GM21576 (cell line): ENCODE measurements around the gene KCND3.

Experiments
- ATAC-seq: cut with Tn5 transposase; IDR thresholded peaks from one replicate; pipeline ENCODE4 v1.9.1; 2021; ENCODE audit warnings: mild to moderate bottlenecking, moderate library complexity; ENCODE audit not compliant: unreplicated experiment

Gene KCND3

DNA sequence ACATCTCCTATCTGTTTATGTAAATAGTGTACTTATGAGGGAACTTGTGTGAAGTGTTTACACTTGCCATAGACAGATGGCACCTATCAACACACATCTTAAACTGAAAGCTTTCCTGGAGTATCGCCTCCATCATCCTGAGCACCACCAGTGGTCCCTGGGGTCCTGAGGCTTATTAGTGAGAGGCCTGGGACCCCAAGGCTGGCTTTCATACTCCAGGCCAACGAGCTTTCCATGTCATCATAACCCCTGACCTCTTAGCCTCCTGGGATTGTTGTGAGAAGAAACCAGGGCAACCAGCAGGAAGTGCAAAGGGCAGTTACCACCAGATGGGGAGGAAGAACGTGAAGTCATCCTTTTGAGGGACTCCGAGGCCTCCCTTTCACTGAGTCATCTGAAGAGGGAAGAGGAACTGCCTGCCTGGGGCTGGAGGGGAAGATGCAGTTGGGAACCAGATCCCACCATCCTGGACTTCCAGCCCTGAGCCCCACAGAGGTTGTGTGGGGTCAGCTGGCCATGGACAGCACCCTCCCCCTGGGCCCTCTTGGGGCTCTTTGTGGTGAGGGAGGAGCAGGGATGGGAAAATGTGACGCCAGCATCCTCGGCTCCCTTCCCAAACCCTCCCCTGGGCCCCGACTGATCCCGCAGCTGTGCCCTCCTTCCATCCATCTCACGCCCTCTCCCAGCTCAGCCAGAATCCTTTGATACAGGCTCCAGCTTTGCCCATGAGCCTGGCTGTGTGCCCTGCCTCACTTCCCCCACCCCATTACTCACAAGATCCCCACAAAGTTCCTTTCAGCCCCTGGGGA, 256.1 kb downstream of the KCND3 start:
- ATAC-seq = no peak

DNA sequence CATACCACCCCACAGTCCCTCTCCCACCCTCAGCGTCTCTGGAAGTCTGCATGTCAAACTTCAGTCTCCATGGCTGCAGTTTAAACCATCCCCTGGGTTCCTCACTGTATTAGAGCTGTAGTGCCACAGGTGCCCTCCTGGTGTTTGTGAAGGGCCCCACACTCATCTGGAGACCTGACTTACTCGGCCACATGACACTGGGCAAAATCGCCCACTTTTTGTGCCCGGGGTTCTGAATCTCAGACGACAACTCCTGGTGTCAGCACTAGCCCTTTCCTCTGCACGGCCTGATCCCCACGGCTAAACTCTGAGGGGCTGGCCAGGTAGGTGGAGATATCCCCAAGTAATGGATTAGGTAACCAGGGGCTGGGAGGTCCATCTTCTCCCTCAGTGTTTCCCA, 256.8 kb downstream of the KCND3 start:
- ATAC-seq = no peak

DNA sequence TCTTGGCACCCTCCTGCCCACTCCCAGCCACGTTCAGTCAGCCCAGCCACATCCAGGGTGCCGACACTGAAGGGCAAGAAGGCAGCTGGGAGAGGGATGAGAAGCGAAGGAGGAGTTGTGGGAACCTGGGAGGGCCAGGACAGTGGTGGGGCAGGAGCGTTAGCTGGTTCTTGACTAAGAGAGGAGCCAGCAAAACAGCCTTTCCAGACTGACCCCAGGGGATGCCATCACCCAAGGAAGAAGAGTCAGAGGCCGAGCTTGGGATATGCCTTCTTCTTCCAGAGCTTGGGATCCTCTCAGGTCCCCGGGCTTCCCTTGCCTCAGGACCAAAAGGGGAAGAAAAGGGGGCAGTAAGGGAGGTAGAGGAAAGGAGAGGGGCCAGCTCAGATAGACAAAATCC, 257.5 kb downstream of the KCND3 start:
- ATAC-seq = no peak

DNA sequence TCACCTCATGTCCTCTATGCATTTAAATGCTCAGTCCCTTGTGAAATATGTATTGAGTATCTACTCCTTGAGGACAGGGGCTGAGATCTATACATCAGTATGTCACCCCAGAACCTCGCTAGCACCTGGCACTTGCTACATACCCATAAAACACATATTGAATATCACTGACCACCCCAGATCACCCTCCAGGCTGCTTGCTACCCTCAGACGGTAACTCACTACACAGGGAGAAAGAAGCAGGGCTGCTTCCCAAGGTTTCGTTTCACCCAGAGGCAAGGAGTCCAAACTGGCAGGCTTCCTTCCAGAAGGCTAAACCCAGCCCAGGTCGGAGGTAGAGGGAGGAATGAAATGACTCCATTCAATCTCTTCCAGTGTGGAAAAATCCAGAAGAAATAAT, 258.8 kb downstream of the KCND3 start:
- ATAC-seq = no peak

DNA sequence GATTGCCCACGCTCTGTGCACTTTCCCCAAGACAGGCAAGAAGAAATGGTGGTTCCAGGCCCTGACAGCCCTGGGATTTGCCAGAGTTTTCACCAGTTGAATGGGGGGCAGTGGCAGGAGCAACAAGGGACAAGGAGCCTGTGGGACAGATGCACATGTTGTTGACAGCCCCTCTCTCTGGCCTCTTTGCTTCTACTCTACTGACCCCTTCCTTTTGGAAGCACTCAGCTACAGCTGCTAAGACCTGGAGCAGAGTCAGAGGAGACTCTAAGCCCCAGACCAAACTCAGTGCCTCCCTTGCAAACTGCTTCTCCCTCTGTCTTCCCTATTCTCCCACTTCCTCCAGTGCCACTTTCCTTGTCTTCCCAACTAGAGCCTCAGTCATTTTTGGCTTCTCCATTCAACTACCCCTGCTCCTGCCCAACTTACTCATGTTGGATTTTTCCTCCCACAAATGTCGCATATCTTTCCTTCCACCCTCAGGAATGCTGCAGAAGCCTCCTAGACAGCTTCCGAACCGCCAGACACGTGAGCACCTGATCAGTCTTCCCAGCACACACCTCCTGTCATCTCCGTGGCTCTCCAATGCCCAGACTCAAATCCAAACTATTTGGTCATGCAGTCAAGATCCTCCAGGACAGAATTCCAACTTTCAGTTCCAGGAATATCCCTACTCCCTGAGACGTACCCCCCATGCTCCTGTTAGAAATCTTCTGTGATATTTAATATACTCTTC, 259.4 kb downstream of the KCND3 start:
- no peak for ATAC-seq

DNA sequence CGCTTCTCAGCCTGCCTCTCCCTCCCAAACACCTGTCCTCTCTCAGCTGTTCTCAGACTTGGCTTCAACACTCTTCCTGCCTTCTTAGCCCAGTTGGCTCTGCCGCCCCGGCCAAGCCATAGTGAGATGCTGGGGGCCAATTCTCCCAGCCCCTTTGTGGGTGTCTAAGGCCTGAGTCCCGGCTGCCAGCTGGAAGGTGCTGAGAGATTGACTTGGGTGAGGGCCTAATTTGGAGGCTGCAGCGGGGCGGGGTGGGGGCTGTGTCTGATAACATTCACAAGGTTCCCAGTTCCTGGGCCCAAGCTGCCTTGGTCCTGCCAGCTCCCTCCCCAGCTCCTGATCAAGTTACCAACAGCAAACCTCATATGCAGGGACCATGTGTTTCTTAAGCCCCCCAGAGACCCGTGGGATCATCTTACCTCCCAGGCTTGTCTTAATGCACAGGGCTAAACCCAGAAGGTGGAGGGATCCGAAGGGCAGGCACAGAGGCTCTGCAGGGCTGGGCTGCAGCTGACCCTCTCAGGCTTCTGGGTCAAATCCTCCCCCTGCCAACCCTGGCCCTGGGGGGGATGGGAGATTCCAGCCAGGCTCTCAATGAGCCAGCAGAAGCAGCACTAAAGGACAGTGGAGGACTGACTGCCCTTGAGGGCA, 260.1 kb downstream of the KCND3 start:
- ATAC-seq = no peak

DNA sequence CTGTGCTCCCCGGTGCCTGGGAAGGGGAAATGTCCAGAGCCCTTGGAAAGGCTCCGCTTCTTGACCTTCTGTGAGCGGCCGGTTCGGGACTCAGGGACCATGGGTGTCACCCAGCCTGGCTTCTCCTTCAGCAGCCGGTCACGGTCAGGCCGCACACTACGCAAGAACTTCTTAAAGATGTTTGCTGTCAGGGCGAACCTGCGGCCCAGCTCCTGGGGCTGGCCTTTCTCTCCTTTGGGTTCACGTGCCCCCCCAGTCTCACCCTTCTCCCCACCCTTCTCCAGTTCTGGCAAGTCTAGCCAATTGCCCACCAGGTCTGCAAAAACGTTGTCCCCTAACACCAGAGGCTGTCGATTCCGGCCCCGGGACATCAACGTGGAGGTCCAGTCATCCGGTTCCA, 262.4 kb downstream of the KCND3 start:
- no peak for ATAC-seq

DNA sequence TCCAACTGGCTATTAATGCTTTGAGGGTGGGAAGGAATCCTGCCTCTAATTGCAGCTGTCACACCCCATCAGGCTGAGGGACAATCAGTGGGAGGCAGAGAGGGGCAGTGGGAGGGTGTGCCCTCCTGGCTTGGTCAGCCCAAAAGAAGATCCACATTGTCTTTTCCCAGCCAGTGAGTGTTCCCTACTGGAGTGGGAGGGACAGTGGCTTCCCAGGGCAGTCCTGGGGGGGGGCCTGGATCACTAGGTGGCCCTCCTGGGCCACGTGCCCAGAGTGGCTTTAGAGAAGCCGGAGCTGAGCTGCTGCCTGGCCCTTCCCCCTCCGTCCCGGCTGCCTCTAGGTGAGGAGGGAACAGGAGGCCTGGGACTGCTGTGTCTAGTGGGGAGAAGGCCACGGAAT, 264.3 kb downstream of the KCND3 start:
- ATAC-seq = no peak

DNA sequence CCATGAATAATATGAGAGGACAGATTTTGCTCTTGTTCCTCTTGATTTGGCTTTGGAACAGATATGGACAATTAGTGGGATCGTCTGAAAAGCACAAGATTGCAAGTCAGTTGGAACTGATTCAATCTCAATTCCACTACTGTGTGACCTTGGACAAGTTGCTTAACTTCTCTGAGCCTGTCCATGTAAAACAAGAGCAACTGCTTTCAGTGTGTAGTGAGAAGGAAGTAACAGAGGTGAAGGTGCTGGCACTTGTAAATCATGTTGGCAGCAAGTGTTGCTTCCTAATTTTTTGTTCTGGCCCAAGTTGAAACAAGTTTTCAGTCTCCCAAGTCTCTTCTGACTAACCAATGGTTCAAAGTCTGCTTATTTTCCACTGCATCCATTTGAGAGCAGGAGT, 265.6 kb downstream of the KCND3 start:
- ATAC-seq = no peak

DNA sequence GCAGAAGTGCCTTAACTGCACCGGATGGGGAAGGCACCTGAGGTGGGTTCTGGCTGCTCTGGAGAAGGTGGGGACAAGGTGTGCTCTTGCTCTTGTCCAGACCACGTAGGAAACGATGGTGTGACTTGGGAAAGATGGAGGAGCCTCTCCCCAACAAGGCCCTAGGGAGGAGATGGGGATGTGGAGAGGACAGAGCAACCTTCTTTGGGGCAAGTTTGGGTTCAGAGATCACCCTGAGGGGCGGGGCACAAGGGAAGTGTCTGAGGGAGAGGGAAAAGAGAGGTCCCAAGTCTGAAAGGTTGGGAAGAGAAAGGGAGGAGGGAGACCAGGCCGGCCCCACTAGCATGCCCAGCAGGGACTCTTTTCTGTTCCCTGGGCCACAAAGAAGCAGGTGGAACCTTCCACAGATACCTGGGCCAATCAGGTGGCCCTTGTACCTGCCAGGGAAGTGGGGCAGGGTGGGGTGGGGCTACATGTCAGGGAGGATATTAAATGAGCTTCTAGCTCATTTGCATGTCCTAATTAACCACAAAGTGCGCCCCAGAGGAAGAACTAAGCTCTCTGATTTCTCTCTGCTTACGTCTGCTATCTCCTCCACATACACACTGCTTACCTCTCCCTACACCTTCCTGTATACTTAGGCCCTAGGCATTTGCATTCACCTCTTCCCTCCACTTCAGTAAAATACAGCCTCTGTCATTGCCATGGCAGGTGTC, 266.2 kb downstream of the KCND3 start:
- no peak for ATAC-seq

DNA sequence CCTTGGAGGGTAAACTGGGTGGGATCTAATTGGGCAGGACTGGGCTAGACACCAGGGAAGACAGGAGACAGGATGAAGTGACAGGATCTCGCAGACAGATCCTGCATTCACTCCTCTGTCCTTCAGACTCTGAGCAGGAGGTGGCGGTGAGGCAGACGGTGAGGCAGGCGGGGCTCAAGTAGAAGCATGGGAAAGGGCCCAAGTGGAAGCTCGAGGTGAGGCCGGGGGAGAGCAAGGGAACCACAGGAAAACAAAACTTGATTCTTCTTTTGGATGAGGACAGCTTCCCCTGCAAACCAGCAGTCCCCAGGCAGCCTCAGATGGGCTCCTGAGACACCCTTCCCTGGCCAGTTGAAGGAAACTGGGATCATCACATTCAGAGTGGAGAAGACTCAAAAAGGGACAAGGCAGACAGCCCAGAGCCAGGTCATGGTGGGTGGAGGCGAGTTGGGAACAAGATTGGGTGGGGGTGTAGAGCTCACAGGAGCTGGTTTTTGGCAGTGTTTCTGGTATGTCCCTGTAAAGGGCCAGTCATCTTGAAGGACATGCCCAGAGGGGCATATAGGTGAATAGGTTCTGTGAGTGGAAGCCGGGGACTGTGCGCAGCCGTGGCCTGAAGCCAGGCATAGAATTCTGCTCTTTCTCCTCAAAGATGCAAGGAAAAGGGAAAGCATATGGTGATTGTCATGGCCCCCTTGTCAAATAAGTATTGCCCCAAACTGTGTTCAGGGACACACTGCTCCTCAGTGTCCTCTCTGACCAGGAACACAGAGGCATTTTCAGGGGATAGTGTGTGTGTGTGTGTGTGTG, 268.3 kb downstream of the KCND3 start:
- no peak for ATAC-seq
